Keratinocyte (primary cell): Measurements from ENCODE around the gene AQR.

Source experiments
- CTCF ChIP-seq, 3 experiments: IDR thresholded peaks in 1 of 3; conservative IDR thresholded peaks in 1 of 3; optimal IDR thresholded peaks in 1 of 3; 2 replicates in 2 of 3; 3 replicates in 1 of 3; pipeline versions ENCODE3 to v1.5.1; 2011; ENCODE audit warnings: low read length in 3 of 3, mild to moderate bottlenecking in 3 of 3, moderate library complexity in 2 of 3, control low read depth in 1 of 3, inconsistent platforms in 1 of 3; ENCODE audit not compliant: insufficient read depth in 2 of 3; ENCODE audit errors: extremely low read depth in 1 of 3
- EZH2 ChIP-seq: IDR thresholded peaks from one replicate; pipeline ENCODE4 v1.6.1; 2012; ENCODE audit warnings: inconsistent platforms, mild to moderate bottlenecking, low read length, moderate library complexity

DNA sequence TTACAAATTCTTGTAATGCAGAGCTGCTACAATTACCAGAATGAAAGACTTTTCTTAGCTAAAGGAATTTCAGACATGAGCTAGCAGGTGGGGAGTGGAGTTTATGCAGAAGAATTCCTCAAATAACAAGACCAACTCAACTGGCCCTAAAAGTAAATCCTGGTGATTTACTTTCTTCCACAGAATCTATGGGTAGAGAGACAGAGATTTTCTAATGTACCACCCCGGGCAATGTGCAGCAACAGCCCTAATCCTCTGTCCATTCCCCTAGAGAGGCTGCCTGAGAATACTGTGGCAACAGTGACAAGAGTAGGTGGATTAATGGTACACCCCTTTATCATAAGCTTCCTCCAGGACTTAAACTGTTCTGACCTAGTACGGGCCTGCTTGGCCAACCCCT is 55.2 kb downstream of the AQR start:
- TF ChIP-seq CTCF (optimal IDR thresholded peaks at IDR 0.05 in 1 of 3, IDR thresholded peaks at IDR 0.05 in 1 of 3, conservative IDR thresholded peaks at IDR 0.05 in 1 of 3; ENCODE audit: extremely low read depth in 1 of 3, insufficient read depth in 2 of 3, low read length in 3 of 3) (no peak), EZH2 (no peak)
